ENCODE measurements around the gene DIP2C.
"Not testable (repeated sequence)": the region's sequence is repeated elsewhere in the genome, so short reads cannot be mapped to it uniquely, and the experiment has no call there.

DIP2C gene

GRCh38 chr10:593901-594457, 95.5 kb downstream of the DIP2C start:
- no peak for DNase-seq

GRCh38 chr10:593421-593820, 96.0 kb downstream of the DIP2C start:
- no peak for DNase-seq

- DNase-seq = no peak
Measured at GRCh38 chr10:593016-593415, 96.5 kb downstream of the DIP2C start.

GRCh38 chr10:591646-592045, 97.8 kb downstream of the DIP2C start:
- DNase-seq = no peak

- DNase-seq = no peak
Measured at GRCh38 chr10:590721-591120, 98.7 kb downstream of the DIP2C start.

- no peak for DNase-seq
Measured at GRCh38 chr10:589961-590680, 99.3 kb downstream of the DIP2C start.

GRCh38 chr10:588246-589165, 101.0 kb downstream of the DIP2C start:
- DNase-seq = no peak

GRCh38 chr10:586716-587115, 102.8 kb downstream of the DIP2C start:
- no peak for DNase-seq

GRCh38 chr10:586151-586550, 103.3 kb downstream of the DIP2C start:
- DNase-seq = no peak

- DNase-seq = no peak
Measured at GRCh38 chr10:585502-585901, 104.0 kb downstream of the DIP2C start.

GRCh38 chr10:584497-585290, 104.8 kb downstream of the DIP2C start:
- DNase-seq = not testable (repeated sequence)

GRCh38 chr10:583433-583832, 106.0 kb downstream of the DIP2C start:
- no peak for DNase-seq

GRCh38 chr10:581776-582330, 107.6 kb downstream of the DIP2C start:
- no peak for DNase-seq

GRCh38 chr10:580778-581177, 108.7 kb downstream of the DIP2C start:
- DNase-seq = no peak

- no peak for DNase-seq
Measured at GRCh38 chr10:576130-576465, 113.4 kb downstream of the DIP2C start.

GRCh38 chr10:575402-576129, 113.9 kb downstream of the DIP2C start:
- no peak for DNase-seq

- DNase-seq = no peak
Measured at GRCh38 chr10:572696-573095, 116.8 kb downstream of the DIP2C start.

- no peak for DNase-seq
Measured at GRCh38 chr10:571688-572451, 117.6 kb downstream of the DIP2C start.

GRCh38 chr10:571166-571565, 118.3 kb downstream of the DIP2C start:
- DNase-seq = no peak

GRCh38 chr10:570628-571163, 118.8 kb downstream of the DIP2C start:
- no peak for DNase-seq
